Loucy (cell line): ENCODE measurements around the gene PICK1.

Experiments used
- H2AFZ ChIP-seq: fragments of 200-600 bp; sonication (generic); 2 replicates; pipeline ENCODE4 v1.6.0; 2016; ENCODE audit warnings: antibody characterized with exemption, mild to moderate bottlenecking, low read length, moderate library complexity
- H3F3A ChIP-seq: fragments of 200-600 bp; 2 replicates; pipeline ENCODE4 v1.6.0; 2016; ENCODE audit warnings: antibody characterized with exemption, low read depth, mild to moderate bottlenecking
- H3K27me3 ChIP-seq: fragments of 200-600 bp; sonication (generic); 2 replicates; pipeline ENCODE4 v1.6.1; 2014; ENCODE audit warnings: low read length, mild to moderate bottlenecking; ENCODE audit not compliant: insufficient read depth, poor library complexity, severe bottlenecking
- H3K36me3 ChIP-seq: fragments of 200-600 bp; sonication (generic); 2 replicates; pipeline ENCODE4 v1.6.1; 2016; ENCODE audit warnings: low read length; ENCODE audit not compliant: insufficient read depth
- H3K4me1 ChIP-seq: fragments of 200-600 bp; sonication (generic); 2 replicates; pipeline ENCODE4 v1.5.1; 2014; ENCODE audit warnings: low read length, mild to moderate bottlenecking; ENCODE audit not compliant: insufficient read depth, poor library complexity, severe bottlenecking
- H3K4me2 ChIP-seq: fragments of 200-600 bp; sonication (generic); 2 replicates; pipeline ENCODE4 v1.6.0; 2014; ENCODE audit warnings: antibody characterized with exemption, low read length, low read depth, mild to moderate bottlenecking; ENCODE audit not compliant: poor library complexity, severe bottlenecking
- H3K4me3 ChIP-seq: fragments of 200-600 bp; sonication (generic); 2 replicates; pipeline ENCODE4 v1.5.1; 2014; ENCODE audit warnings: low read length, mild to moderate bottlenecking, mixed read lengths; ENCODE audit not compliant: poor library complexity, severe bottlenecking
- H3K79me2 ChIP-seq: fragments of 200-600 bp; sonication (generic); 2 replicates; pipeline ENCODE4 v1.6.1; 2014; ENCODE audit warnings: low read length; ENCODE audit not compliant: insufficient read depth
- H3K9ac ChIP-seq: fragments of 200-600 bp; sonication (generic); 2 replicates; pipeline ENCODE4 v1.6.0; 2014; ENCODE audit warnings: mild to moderate bottlenecking, low read depth, low read length, moderate library complexity; ENCODE audit not compliant: poor library complexity, severe bottlenecking
- H3K9me2 ChIP-seq: fragments of 200-600 bp; sonication (generic); replicated peaks from 2 replicates; pipeline ENCODE4 v1.6.1; 2016; ENCODE audit warnings: low read depth, low read length, mixed read lengths
- H3K9me3 ChIP-seq: fragments of 200-600 bp; sonication (generic); 2 replicates; pipeline ENCODE4 v1.6.1; 2014; ENCODE audit warnings: mild to moderate bottlenecking, antibody characterized with exemption, low read length, low read depth; ENCODE audit not compliant: insufficient read depth
- H4K20me1 ChIP-seq: fragments of 200-600 bp; sonication (generic); 2 replicates; pipeline ENCODE4 v1.6.0; 2014; ENCODE audit warnings: antibody characterized with exemption, low read length, mild to moderate bottlenecking; ENCODE audit not compliant: insufficient read depth, poor library complexity, severe bottlenecking
- CTCF ChIP-seq: fragments of 200-600 bp; sonication (generic); conservative IDR thresholded peaks from 2 replicates; pipeline ENCODE4 v1.5.1; 2014; ENCODE audit warnings: mild to moderate bottlenecking, antibody characterized with exemption, low read length
- EZH2phosphoT487 ChIP-seq: fragments of 200-600 bp; IDR thresholded peaks from 2 replicates; pipeline ENCODE4 v1.6.1; 2018; ENCODE audit warnings: antibody characterized with exemption, mild to moderate bottlenecking, moderate library complexity, borderline replicate concordance

Gene PICK1

GRCh38 chr22:38070250-38070921, 13.2 kb downstream of the PICK1 start:
- H2AFZ ChIP-seq: no peak overlapping the region
- H3K4me2 ChIP-seq: no peak overlapping the region
- H3K4me3 ChIP-seq: no peak overlapping the region
- no peaks in the 10 kb centered on the region for H3K9me3 ChIP-seq
- no peaks in the 10 kb centered on the region for H4K20me1 ChIP-seq
- no peaks in the 10 kb centered on the region for H3K36me3 ChIP-seq
- TF ChIP-seq EZH2phosphoT487 (no peak), CTCF (no peak)
- H3K4me1 ChIP-seq: no peaks in the 10 kb centered on the region
- no peaks in the 10 kb centered on the region for H3F3A ChIP-seq
- no peaks in the 10 kb centered on the region for H3K79me2 ChIP-seq
- H3K9me2 ChIP-seq: no peaks in the 10 kb centered on the region
- H3K9ac ChIP-seq: no peak overlapping the region
- no peaks in the 10 kb centered on the region for H3K27me3 ChIP-seq

GRCh38 chr22:38071421-38072321, 14.5 kb downstream of the PICK1 start:
- Histone ChIP-seq H3K9ac (no peak overlapping the region), H3K4me1 (no peaks in the 10 kb centered on the region), H3K4me2 (no peak overlapping the region), H3K27me3 (no peaks in the 10 kb centered on the region), H3F3A (no peaks in the 10 kb centered on the region), H3K79me2 (no peaks in the 10 kb centered on the region), H3K9me3 (no peaks in the 10 kb centered on the region), H2AFZ (no peak overlapping the region), H4K20me1 (no peaks in the 10 kb centered on the region), H3K4me3 (no peak overlapping the region), H3K36me3 (no peaks in the 10 kb centered on the region), H3K9me2 (no peaks in the 10 kb centered on the region)
- no peak for TF ChIP-seq EZH2phosphoT487
- TF ChIP-seq CTCF: no peak

- no peak for TF ChIP-seq CTCF
- no peak for TF ChIP-seq EZH2phosphoT487
- H3K27me3 ChIP-seq: no peaks in the 10 kb centered on the region
- H3K4me2 ChIP-seq: no peak overlapping the region
- no peak overlapping the region for H3K9ac ChIP-seq
- H3K4me1 ChIP-seq: no peaks in the 10 kb centered on the region
- no peaks in the 10 kb centered on the region for H3K79me2 ChIP-seq
- no peak overlapping the region for H2AFZ ChIP-seq
- H3F3A ChIP-seq: no peaks in the 10 kb centered on the region
- H3K4me3 ChIP-seq: no peak overlapping the region
- no peaks in the 10 kb centered on the region for H4K20me1 ChIP-seq
- no peaks in the 10 kb centered on the region for H3K9me2 ChIP-seq
- H3K36me3 ChIP-seq: no peaks in the 10 kb centered on the region
- no peaks in the 10 kb centered on the region for H3K9me3 ChIP-seq
These were observed 15.3 kb downstream of the PICK1 start for GRCh38 chr22:38072322-38073149.
